CD4-positive, alpha-beta T cell (primary cell): ENCODE results near the gene MCF2L2. TPM values are rescaled to one million over a fixed set of nuclear protein-coding genes. Genes with fewer than 3 reads are reported as not detected.

Source experiments
- ATAC-seq: fragments of 200-7000 bp; cut with Tn5 transposase; one replicate; pipeline ENCODE4 v1.10.0; 2022; ENCODE audit warnings: mild to moderate bottlenecking; ENCODE audit not compliant: poor library complexity
- CTCF ChIA-PET: fragments of 350-600 bp; sonication (Branson Sonifier 250); formaldehyde crosslinking; loops from one replicate; lab custom pipeline; 2021; ENCODE audit warnings: antibody characterized with exemption, inconsistent platforms; lab: Charles Lee
- POLR2A ChIA-PET: fragments of 350-600 bp; sonication (Branson Sonifier 250); formaldehyde crosslinking; loops from one replicate; lab custom pipeline; 2021; ENCODE audit warnings: antibody characterized with exemption, inconsistent platforms; lab: Charles Lee
- DNase-seq, 14 experiments: peaks; one replicate each; pipeline ENCODE4 v3.0.0-alpha.2; 2013 to 2020; ENCODE audit warnings: mixed read lengths in 2 of 14
- H3K27ac ChIP-seq, 2 donors: one replicate each; pipeline versions ENCODE4 v1.5.1 to v1.7.0; 2013; ENCODE audit warnings: low read length in 2 of 2, low read depth in 1 of 2, mild to moderate bottlenecking in 1 of 2
- H3K27me3 ChIP-seq, 2 experiments: 1 replicate in 1 of 2; 2 replicates in 1 of 2; pipeline versions ENCODE4 v1.6.1 to v1.7.0; 2013; ENCODE audit warnings: low read length in 2 of 2, control low read depth in 1 of 2, mild to moderate bottlenecking in 1 of 2, moderate library complexity in 1 of 2; ENCODE audit not compliant: insufficient read depth in 2 of 2, control insufficient read depth in 1 of 2
- H3K36me3 ChIP-seq: one replicate; pipeline ENCODE4 v1.6.1; 2013; ENCODE audit warnings: low read length, control low read depth; ENCODE audit not compliant: insufficient read depth
- H3K4me1 ChIP-seq: one replicate; pipeline ENCODE4 v1.6.1; 2013; ENCODE audit warnings: low read length, control low read depth; ENCODE audit not compliant: insufficient read depth
- H3K4me3 ChIP-seq: one replicate; pipeline ENCODE4 v1.5.1; 2013; ENCODE audit warnings: mild to moderate bottlenecking, low read length, moderate library complexity
- H3K9me3 ChIP-seq, 2 experiments: 1 replicate in 1 of 2; 2 replicates in 1 of 2; pipeline versions ENCODE4 v1.6.1 to v1.7.0; 2013; ENCODE audit warnings: low read length in 2 of 2, mild to moderate bottlenecking in 2 of 2, control low read depth in 1 of 2, moderate library complexity in 1 of 2; ENCODE audit not compliant: control insufficient read depth in 1 of 2, insufficient read depth in 1 of 2
- H3K27ac Mint-ChIP-seq: one replicate; pipeline ENCODE4 v1.8.0; 2020; ENCODE audit warnings: mixed read lengths
- H3K27me3 Mint-ChIP-seq: one replicate; pipeline ENCODE4 v1.8.0; 2021; ENCODE audit warnings: mixed read lengths
- H3K36me3 Mint-ChIP-seq: one replicate; pipeline ENCODE4 v1.8.0; 2021; ENCODE audit warnings: low read depth, mixed read lengths
- H3K4me1 Mint-ChIP-seq: one replicate; pipeline ENCODE4 v1.8.0; 2021; ENCODE audit warnings: low read depth, mixed read lengths
- H3K4me3 Mint-ChIP-seq: one replicate; pipeline ENCODE4 v1.8.0; 2020; ENCODE audit warnings: mild to moderate bottlenecking, mixed read lengths
- H3K9me3 Mint-ChIP-seq: one replicate; pipeline ENCODE4 v1.8.0; 2020; ENCODE audit warnings: mixed read lengths
- intact Hi-C, 2 experiments: fragments of 100-400 bp; cut with DNase I in 1 of 2; cut with micrococcal nuclease in 1 of 2; formaldehyde crosslinking; loops; one replicate each; pipeline versions ENCODE4 v1.15.1 to v1.9.0; 2023 to 2025; cut with DNase I, micrococcal nuclease
- total RNA-seq, 174 experiments: library from RNA in 2 of 174; stranded (reverse) in 2 of 174; gene quantifications; one replicate each; pipeline ENCODE4 v1.2.3 and lab custom pipeline; 2021 to 2026
- TF ChIP-seq, protein P1 (sequence below): fragments of 200-600 bp; IDR thresholded peaks from one replicate; pipeline ENCODE4 v1.8.0; 2022; ENCODE audit warnings: antibody characterized with exemption, mild to moderate bottlenecking

The MCF2L2 gene
- total RNA-seq, 2 experiments from 2014 or later: 3.8 to 4.1 TPM

DNA sequence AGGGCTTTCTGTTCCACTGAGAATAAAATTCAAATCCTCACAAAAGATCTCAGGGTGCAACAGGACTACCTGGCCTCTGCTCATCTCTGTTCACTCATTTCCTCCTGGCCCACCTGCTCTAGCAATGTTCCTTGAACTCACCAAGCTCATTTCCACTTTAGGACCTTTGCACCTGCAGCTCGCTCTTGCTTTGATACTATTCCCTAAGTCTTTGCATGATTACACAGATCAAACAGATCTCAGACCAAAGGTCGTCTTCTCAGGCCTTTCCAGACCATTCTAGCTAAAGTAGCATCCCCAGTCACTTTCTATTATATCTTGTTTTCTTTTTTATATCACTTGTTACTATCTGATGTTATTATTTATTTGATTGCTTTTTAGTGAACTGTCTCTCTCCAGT lies 120.7 kb downstream of the MCF2L2 start:
- H3K27me3 Mint-ChIP-seq: no peaks in the 10 kb centered on the region

DNA sequence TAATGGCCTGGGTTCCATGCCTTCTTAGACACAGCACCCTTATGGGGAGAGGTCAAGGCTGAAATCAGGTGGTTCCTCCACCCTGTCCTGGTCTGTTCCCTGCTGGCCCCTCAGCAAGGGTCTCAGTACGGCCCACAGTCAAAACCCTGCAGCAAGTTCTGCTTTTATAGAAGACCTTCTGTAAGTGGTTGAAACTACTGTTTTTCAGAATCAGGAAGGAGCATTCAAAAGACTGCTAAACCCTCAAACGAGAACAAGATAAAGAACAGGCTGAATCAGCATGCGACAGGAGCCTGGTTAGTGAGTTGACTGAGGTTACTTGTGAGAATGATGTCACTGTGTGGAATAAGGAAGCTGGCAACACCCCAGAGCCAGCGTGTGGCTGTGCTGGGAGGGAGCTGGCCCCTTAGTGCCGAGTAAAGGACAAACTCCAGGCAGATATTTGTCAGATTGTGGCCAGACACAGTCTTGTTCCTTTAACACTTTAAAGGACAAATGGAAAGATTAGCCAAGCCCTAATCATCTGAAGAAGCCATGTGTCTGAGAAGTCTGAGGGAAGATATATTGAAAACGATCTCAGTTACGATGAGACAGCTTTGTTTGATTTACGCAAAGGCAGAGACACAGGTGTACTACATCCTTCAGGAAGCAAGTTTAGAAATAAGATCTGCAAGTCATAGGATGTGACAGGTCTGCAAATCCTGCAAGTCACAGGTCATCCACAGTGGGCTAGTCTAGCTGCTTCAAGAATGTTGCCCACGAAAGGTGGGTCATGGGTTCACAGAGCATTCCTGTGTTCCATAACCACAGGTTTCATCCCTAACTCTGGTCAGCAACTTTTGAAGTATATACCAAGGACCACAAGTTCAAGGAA lies 121.4 kb downstream of the MCF2L2 start:
- Mint-ChIP-seq H3K27me3 (no peaks in the 10 kb centered on the region), H3K27ac (no peak overlapping the region), H3K9me3 (no peaks in the 10 kb centered on the region), H3K4me1 (no peaks in the 10 kb centered on the region), H3K36me3 (no peaks in the 10 kb centered on the region), H3K4me3 (no peak overlapping the region)
- Histone ChIP-seq H3K36me3 (peaks cover 4% of the 10 kb centered on the region), H3K27me3 (no peaks in the 10 kb centered on the region), H3K4me3 (no peak overlapping the region), H3K27ac (no peak overlapping the region), H3K4me1 (no peaks in the 10 kb centered on the region), H3K9me3 (no peaks in the 10 kb centered on the region)
- peak; percentile 61 for ATAC-seq
- DNase-seq: peak in 6 of 14 experiments; percentile 3 to 68 (median 29)
- CTCF ChIA-PET: no interaction called here
- TF ChIP-seq, protein P1, sequence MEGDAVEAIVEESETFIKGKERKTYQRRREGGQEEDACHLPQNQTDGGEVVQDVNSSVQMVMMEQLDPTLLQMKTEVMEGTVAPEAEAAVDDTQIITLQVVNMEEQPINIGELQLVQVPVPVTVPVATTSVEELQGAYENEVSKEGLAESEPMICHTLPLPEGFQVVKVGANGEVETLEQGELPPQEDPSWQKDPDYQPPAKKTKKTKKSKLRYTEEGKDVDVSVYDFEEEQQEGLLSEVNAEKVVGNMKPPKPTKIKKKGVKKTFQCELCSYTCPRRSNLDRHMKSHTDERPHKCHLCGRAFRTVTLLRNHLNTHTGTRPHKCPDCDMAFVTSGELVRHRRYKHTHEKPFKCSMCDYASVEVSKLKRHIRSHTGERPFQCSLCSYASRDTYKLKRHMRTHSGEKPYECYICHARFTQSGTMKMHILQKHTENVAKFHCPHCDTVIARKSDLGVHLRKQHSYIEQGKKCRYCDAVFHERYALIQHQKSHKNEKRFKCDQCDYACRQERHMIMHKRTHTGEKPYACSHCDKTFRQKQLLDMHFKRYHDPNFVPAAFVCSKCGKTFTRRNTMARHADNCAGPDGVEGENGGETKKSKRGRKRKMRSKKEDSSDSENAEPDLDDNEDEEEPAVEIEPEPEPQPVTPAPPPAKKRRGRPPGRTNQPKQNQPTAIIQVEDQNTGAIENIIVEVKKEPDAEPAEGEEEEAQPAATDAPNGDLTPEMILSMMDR: no peak
- intact Hi-C loops: no loop called here
- POLR2A ChIA-PET: no interaction called here

More for the DNA sequence above, 120.7 kb downstream of the MCF2L2 start:
- Mint-ChIP-seq H3K36me3 (no peaks in the 10 kb centered on the region), H3K4me1 (no peaks in the 10 kb centered on the region), H3K27ac (no peak overlapping the region), H3K9me3 (no peaks in the 10 kb centered on the region), H3K4me3 (no peak overlapping the region)
- Histone ChIP-seq H3K4me1 (no peaks in the 10 kb centered on the region), H3K27me3 (no peaks in the 10 kb centered on the region), H3K9me3 (no peaks in the 10 kb centered on the region), H3K36me3 (peaks cover 4% of the 10 kb centered on the region), H3K27ac (no peak overlapping the region), H3K4me3 (no peak overlapping the region)
- ATAC-seq (no peak), DNase-seq (no peak)
- POLR2A ChIA-PET: no interaction called here
- TF ChIP-seq, protein P1: no peak
- CTCF ChIA-PET: no interaction called here
- intact Hi-C loops: no loop called here

DNA sequence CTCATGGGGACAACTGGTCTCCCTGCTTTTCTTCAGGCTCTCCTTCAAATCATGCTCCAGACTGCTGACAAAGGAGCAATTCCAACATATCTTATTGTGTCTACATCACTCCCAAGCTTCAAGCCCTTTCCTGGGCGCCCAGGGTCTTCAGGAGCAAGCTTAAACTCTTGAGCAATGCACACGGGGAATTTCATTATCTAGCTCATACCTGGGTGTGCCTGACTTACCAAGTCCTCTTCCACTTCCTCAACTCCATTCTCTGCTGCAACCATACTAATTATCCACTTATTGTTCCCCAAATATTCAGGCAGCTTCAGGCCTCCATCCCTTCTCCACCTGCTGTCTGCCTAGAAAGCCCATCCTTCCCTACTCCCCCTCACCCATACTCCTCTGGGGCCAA lies 124.7 kb downstream of the MCF2L2 start:
- ATAC-seq: no peak
- Histone ChIP-seq H3K27me3 (no peaks in the 10 kb centered on the region), H3K4me1 (no peaks in the 10 kb centered on the region), H3K4me3 (no peak overlapping the region), H3K27ac (no peak overlapping the region), H3K36me3 (no peaks in the 10 kb centered on the region), H3K9me3 (no peaks in the 10 kb centered on the region)
- no peak overlapping the region for H3K4me3 Mint-ChIP-seq
- H3K27ac Mint-ChIP-seq: no peak overlapping the region
- POLR2A ChIA-PET: no interaction called here
- DNase-seq: no peak
- CTCF ChIA-PET: no interaction called here
- intact Hi-C loops: no loop called here
- no peaks in the 10 kb centered on the region for H3K27me3 Mint-ChIP-seq
- no peaks in the 10 kb centered on the region for H3K4me1 Mint-ChIP-seq
- TF ChIP-seq, protein P1: no peak
- no peaks in the 10 kb centered on the region for H3K9me3 Mint-ChIP-seq
- no peaks in the 10 kb centered on the region for H3K36me3 Mint-ChIP-seq
